Measurements from ENCODE around the gene MAFB. TPM values are rescaled to one million over a fixed set of nuclear protein-coding genes. Genes with fewer than 3 reads are reported as not detected.

MAFB gene
- total and polyA plus RNA-seq, 4 donors = 7.7 to 161 (median 41.3) TPM

DNA sequence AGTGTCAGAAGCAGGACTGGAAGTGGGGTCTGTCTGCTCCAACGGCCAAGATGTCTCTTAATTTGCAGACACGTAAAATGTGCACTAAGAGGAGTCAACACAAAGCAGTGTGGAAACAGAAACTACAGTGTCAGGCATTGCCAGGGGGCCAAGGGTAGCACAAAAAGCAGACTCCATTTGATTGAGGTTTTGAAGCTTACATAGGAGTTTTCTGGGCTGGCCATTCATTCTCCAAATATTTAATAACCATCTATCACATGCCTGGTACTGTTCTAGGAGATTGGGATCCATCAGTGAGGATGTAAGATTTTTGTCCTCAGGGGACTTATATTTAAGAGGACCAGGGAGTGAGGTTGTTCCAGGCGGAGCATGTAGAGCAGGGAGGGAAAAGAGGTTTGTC lies 29.5 kb downstream of the MAFB start:
- TF ChIP-seq, protein P1, sequence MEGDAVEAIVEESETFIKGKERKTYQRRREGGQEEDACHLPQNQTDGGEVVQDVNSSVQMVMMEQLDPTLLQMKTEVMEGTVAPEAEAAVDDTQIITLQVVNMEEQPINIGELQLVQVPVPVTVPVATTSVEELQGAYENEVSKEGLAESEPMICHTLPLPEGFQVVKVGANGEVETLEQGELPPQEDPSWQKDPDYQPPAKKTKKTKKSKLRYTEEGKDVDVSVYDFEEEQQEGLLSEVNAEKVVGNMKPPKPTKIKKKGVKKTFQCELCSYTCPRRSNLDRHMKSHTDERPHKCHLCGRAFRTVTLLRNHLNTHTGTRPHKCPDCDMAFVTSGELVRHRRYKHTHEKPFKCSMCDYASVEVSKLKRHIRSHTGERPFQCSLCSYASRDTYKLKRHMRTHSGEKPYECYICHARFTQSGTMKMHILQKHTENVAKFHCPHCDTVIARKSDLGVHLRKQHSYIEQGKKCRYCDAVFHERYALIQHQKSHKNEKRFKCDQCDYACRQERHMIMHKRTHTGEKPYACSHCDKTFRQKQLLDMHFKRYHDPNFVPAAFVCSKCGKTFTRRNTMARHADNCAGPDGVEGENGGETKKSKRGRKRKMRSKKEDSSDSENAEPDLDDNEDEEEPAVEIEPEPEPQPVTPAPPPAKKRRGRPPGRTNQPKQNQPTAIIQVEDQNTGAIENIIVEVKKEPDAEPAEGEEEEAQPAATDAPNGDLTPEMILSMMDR (IDR thresholded peaks at IDR 0.05; ENCODE audit: control extremely low read depth, extremely low read depth) = no peak
- Histone ChIP-seq H3K27me3 (ENCODE audit: control insufficient read depth in 3 of 3, insufficient read depth in 3 of 3, low read length in 2 of 3) (no peaks in the 10 kb centered on the region), H3K9me3 (ENCODE audit: control insufficient read depth in 4 of 4, insufficient read depth in 3 of 4, low read length in 3 of 4) (no peaks in the 10 kb centered on the region), H3K4me3 (no peak overlapping the region), H3K4me1 (ENCODE audit: control insufficient read depth in 5 of 5, insufficient read depth in 5 of 5, low read length in 5 of 5) (peaks cover 0 to 3% (median 0%) of the 10 kb centered on the region in 5 donors), H3K9ac (ENCODE audit: insufficient read depth in 1 of 2, low read length in 2 of 2) (no peak overlapping the region), H3K27ac (ENCODE audit: low read depth in 1 of 2, low read length in 1 of 2) (no peak overlapping the region), H3K36me3 (ENCODE audit: control insufficient read depth in 4 of 4, insufficient read depth in 4 of 4, low read length in 4 of 4) (no peaks in the 10 kb centered on the region)
- 76 to 94% methylated on average over 3 of the region's 3 CpGs for WGBS, 2 donors
- ATAC-seq (ENCODE audit: insufficient read depth, low FRiP score) = no peak
- no peak for DNase-seq

DNA sequence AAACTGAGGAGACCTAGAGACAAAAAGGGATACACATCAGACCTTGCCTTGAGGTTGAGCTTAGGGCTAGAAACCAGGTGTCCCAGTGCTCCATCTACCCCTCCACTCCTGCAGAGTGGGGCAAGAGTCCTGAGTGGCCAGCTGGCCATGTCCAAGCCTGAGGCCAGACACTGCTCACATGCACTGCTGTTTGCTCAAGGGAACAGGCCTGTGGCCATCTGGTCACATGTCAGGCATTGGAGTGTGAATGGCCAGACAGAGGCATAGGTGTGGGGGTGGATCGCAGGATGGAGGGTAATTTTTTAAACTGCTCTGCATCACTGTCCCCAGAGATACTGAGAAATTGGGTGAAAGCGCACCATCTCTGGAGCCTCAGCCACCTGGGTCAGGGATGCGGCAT lies 30.5 kb downstream of the MAFB start:
- Histone ChIP-seq H3K27me3 (ENCODE audit: control insufficient read depth in 3 of 3, insufficient read depth in 3 of 3, low read length in 2 of 3) (no peaks in the 10 kb centered on the region), H3K9me3 (ENCODE audit: control insufficient read depth in 4 of 4, insufficient read depth in 3 of 4, low read length in 3 of 4) (no peaks in the 10 kb centered on the region), H3K27ac (ENCODE audit: low read depth in 1 of 2, low read length in 1 of 2) (no peak overlapping the region), H3K4me3 (no peak overlapping the region), H3K36me3 (ENCODE audit: control insufficient read depth in 4 of 4, insufficient read depth in 4 of 4, low read length in 4 of 4) (no peaks in the 10 kb centered on the region), H3K9ac (ENCODE audit: insufficient read depth in 1 of 2, low read length in 2 of 2) (no peak overlapping the region), H3K4me1 (ENCODE audit: control insufficient read depth in 5 of 5, insufficient read depth in 5 of 5, low read length in 5 of 5) (peaks cover 0 to 3% (median 0%) of the 10 kb centered on the region in 5 donors)
- TF ChIP-seq, protein P1 (IDR thresholded peaks at IDR 0.05; ENCODE audit: control extremely low read depth, extremely low read depth) = no peak
- no peak for ATAC-seq (ENCODE audit: insufficient read depth, low FRiP score)
- no peak for DNase-seq
- WGBS, 2 donors = 97 to 100% methylated on average over 3 of the region's 3 CpGs

DNA sequence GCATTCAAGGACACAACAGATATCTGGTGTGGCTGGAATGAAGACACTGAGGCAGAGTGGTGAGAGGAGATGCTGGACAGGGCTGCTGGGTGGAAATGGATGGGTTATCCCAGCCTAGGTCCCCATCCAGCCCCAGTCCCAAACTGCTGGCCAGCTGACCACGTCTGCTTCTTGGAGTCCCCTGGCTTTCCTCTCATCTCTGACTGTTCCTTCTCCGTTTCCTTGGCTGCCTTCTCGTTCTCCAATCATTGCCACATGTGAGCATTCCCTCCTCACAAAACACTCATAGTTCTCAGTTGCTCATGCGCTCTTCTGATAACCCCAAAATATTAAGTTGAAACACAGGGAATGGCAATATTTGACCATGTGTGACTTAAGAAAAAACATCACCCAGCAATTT lies 31.5 kb downstream of the MAFB start:
- Histone ChIP-seq H3K4me1 (ENCODE audit: control insufficient read depth in 5 of 5, insufficient read depth in 5 of 5, low read length in 5 of 5) (peaks cover 0 to 3% (median 0%) of the 10 kb centered on the region in 5 donors), H3K9me3 (ENCODE audit: control insufficient read depth in 4 of 4, insufficient read depth in 3 of 4, low read length in 3 of 4) (no peaks in the 10 kb centered on the region), H3K27me3 (ENCODE audit: control insufficient read depth in 3 of 3, insufficient read depth in 3 of 3, low read length in 2 of 3) (no peaks in the 10 kb centered on the region), H3K36me3 (ENCODE audit: control insufficient read depth in 4 of 4, insufficient read depth in 4 of 4, low read length in 4 of 4) (no peaks in the 10 kb centered on the region), H3K4me3 (no peak overlapping the region), H3K9ac (ENCODE audit: insufficient read depth in 1 of 2, low read length in 2 of 2) (no peak overlapping the region), H3K27ac (ENCODE audit: low read depth in 1 of 2, low read length in 1 of 2) (no peak overlapping the region)
- TF ChIP-seq, protein P1 (IDR thresholded peaks at IDR 0.05; ENCODE audit: control extremely low read depth, extremely low read depth) = no peak
- peak in 2 of 3 donors; percentile 59 to 75 for DNase-seq
- 77 to 81% methylated on average over 4 of the region's 4 CpGs for WGBS, 2 donors
- no peak for ATAC-seq (ENCODE audit: insufficient read depth, low FRiP score)

DNA sequence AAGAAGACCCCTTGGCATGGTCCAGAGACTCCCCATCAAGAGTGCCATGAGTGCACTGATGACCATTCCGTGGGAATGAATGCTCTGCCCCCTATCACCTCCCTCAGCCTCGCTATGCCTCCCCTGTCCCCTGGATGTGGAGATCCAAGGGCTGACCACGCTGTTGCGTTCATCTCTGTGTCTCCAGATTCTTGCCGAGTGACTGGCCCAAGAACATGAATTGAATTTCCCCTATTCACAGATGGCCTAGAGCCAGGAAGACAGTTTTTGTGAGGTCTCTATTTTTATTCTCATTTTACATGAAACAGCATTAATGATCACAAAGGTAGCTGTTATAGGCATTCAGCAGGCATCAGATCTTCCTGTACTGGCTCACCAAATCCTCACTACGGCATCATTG lies 33.6 kb downstream of the MAFB start:
- DNase-seq = no peak
- no peaks in the 10 kb centered on the region for H3K9me3 ChIP-seq (ENCODE audit: control insufficient read depth in 4 of 4, insufficient read depth in 3 of 4, low read length in 3 of 4)
- H3K27me3 ChIP-seq (ENCODE audit: control insufficient read depth in 3 of 3, insufficient read depth in 3 of 3, low read length in 2 of 3) = no peaks in the 10 kb centered on the region
- H3K27ac ChIP-seq (ENCODE audit: low read depth in 1 of 2, low read length in 1 of 2) = no peak overlapping the region
- ATAC-seq (ENCODE audit: insufficient read depth, low FRiP score) = no peak
- TF ChIP-seq, protein P1 (IDR thresholded peaks at IDR 0.05; ENCODE audit: control extremely low read depth, extremely low read depth) = no peak
- WGBS, 2 donors = 90 to 95% methylated on average over 6 of the region's 6 CpGs
- H3K9ac ChIP-seq (ENCODE audit: insufficient read depth in 1 of 2, low read length in 2 of 2) = no peak overlapping the region
- no peaks in the 10 kb centered on the region for H3K36me3 ChIP-seq (ENCODE audit: control insufficient read depth in 4 of 4, insufficient read depth in 4 of 4, low read length in 4 of 4)
- H3K4me3 ChIP-seq = no peak overlapping the region
- H3K4me1 ChIP-seq (ENCODE audit: control insufficient read depth in 5 of 5, insufficient read depth in 5 of 5, low read length in 5 of 5) = peaks cover 0 to 8% (median 2%) of the 10 kb centered on the region in 5 donors
